ENCODE data around the gene SGTA.

The SGTA gene

DNA sequence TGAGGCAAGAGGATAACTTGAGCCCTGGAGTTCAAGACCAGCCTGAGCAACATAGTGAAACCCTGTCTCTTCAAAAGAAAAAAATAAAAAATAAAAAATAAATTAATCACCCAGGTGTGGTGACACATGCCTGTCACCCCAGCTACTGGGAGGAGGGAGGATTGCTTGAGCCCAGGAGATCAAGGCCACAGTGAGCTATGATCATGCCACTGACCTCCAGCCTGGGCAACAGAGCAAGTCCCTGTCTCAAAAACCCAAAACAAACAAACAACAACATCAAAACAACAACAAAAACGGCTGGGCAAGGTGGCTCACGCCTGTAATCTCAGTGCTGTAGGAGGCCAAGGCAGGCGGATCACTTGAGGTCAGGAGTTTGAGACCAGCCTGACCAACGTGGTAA, 39.0 kb downstream of the SGTA start:
- DNase-seq: no peak

GRCh38 chr19:2743099-2743498, 40.0 kb downstream of the SGTA start:
- DNase-seq: no peak

- DNase-seq: no peak
Measured at GRCh38 chr19:2740314-2740656, 42.8 kb downstream of the SGTA start.

DNA sequence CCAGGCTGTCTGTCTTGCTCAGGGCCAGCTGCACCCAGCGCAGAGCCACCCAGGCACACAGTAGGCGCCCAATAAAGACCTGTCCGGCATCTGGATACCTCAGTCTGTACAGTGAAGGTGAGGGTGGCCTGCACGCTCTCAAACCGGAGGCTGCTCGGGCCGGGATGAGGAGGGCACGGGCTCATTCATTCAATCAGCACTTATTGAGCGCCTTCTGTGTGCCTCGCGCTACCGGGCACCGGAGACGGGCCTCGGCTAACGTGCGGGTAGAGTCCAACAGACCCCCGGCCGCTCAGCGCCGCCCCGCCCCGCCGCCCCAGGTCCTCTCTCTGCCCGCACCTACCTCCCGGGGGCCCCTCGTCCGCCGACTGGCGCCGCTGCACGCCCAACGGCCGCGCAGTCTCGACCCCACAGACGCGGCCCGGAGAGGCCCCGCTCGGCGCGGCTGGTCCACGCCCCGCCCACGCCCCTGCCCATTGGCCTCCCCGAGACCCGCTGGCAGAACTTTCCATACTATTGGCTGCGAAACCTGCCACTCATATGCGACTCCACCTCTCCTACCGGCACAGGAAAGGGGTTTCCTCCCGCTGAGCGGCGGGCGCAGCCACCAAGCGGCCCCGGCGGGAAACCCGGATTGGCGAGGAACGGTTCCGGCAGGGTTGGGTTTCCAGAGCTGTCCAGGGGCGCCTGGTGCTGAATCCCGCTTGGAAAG, 43.3 kb downstream of the SGTA start, which contains the start of gene SLC39A3:
Gene SLC39A3 (minus strand): TSS at position 416 of the 712 bp plus-strand sequence. CDS start 2,760 bp downstream, outside the sequence.
- peak; percentile 100 for DNase-seq

- no peak for DNase-seq
Measured at GRCh38 chr19:2736550-2737190, 46.4 kb downstream of the SGTA start.

DNA sequence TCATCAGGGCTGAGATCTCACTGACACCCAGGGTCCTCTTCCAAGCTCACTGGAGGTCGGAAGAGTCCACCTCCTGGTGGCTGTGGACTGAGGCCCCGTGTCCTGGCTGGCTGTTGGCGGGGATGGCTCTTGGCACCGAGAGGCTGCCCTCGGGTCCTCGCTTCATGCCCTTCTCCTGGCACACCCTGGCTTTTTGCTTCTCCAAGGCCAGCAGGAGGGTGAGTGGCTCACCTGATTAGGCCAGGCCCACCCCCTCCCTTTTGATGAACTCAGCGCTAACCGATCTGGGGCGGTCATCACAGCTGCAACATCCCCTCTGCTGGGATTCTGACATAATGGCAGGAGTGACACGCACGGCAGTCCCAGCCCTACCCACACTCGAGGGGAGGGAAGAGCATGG, 47.7 kb downstream of the SGTA start:
- no peak for DNase-seq

- DNase-seq: no peak
Measured at GRCh38 chr19:2734589-2735288, 48.3 kb downstream of the SGTA start.

GRCh38 chr19:2733930-2734588, 49.0 kb downstream of the SGTA start:
- no peak for DNase-seq

- DNase-seq: no peak
Measured at GRCh38 chr19:2732883-2733282, 50.2 kb downstream of the SGTA start.

GRCh38 chr19:2732157-2732725, 50.8 kb downstream of the SGTA start:
- no peak for DNase-seq

DNA sequence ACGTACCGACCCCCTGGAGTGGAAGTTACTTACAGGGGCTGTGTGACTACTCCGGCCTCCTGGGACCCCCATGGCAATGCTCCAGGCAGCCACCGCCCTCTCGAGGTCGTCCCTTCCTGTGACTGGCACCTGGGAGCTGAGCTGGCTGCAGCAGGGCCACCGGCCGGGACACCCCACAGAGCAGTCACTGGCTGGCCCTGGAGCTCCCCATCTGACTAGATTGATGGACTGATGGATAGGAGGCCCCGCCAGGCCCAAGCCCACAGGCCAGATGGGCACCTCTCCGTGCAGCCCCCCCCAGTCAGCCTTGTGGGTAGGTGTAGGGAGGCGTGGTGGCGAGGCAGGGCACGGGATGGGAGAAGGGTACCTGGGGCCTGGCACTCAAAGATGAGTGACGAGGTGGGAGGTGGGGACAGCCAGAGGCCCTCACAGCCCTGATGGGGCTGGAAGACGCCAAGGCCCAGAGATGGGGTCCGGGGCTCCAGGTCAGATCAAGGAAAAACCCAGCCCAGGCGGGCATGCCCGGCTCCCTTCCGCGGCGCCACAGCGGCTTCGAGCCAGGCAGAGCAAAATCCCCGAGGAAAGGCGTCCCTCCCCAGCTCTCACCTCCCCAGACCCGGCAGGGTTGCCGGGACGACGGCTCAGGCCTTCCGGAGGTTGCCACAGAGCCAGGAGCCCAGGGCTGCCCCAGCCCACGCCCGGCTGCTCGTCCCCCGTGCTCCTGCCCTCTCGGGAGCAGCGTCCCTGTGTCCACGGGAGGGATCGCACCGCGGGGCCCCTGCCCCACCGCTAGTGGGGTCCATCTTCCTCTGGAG, 51.7 kb downstream of the SGTA start:
- no peak for DNase-seq

DNA sequence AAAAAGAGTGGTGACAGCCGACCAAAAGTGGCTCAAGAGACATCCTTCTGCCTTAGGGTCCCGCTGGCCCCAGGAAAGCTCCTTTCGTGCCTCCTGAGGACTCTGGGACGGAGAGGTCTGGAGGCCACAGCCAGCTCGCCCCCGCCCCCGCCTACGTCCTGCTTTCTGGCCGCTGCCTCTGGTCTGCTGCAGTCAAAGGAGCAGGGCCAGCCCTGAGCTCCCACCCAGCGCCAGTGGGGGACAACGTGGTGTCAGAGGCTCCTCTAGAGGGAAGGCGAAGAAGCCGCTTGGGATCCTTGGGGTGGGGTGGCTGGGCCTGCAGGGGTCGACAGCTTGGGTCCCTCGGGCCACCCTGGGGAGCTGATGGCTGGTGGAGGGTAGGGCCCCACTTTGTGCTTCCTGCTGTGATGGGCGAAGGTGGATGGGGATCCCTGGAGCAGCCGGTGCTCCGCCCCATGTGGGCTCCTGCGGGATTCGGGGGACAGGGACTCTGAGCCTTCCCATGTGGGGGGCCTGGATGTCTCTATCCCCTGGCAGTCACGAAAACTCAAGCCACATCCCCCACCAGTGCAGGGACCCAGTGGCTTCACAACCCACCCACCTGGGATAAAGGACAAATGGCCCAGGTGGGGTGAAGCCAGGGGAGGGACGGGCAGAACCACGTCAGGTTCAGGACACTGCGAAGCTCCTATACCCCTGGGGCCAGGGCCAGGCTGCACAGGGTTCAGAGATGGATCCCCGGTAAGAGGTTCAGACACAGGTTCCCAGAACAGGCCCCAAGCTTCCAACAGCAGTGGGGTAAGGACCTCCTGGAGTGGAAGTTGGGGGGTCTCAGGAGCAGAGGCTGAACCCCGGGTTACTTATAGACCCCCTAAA, 52.9 kb downstream of the SGTA start:
- no peak for DNase-seq

- no peak for DNase-seq
Measured at GRCh38 chr19:2728783-2729387, 54.2 kb downstream of the SGTA start.

DNA sequence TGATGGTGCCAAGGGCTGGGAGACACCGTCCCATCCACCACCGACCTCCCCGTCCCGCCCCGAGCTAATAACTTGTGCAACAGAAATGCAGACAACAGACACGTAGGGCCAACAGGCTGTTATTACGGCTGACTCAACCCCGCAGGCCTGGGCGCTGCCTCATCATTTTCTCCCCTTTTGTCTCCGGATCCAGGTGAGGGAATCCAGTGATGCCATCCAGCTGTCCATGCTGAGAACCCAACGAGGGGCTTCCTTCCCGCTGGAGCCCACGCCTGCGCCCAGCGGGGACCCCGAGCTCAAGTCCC, 55.5 kb downstream of the SGTA start:
- no peak for DNase-seq

GRCh38 chr19:2726904-2727639, 56.0 kb downstream of the SGTA start:
- DNase-seq: no peak

DNA sequence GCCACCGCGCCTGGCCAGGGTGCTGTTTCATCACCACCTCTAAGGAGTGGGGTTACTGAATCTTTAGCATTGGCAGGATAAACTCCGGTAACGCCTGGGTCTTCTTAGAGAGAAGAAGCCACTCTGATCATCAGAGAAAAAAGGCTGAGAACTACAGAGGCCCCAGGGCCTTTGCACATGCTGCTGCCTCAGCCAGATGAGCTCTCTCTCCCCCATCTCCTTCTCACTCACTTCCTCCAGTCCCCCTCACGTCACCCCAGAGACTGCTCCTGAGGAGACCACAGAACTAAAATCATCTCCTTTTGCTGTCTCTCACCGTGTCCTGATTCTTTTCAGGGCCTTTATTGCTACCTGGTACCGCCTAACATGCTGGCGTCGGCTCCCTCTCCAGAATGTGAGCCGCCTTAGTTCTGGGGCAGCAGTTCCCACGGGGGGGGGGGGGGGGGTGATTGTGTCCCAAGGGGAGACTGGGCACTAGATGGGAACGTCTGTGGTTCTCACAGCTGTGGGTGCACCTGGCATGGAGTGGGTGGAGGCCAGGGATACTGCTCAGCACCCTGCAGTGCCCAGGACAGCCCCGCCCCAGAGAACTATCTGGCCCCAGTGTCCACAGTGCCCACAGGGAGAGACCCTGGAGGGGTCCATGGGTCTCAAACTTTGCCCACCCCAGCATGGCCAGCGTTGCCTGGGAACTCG, 56.8 kb downstream of the SGTA start:
- DNase-seq: no peak

- no peak for DNase-seq
Measured at GRCh38 chr19:2724148-2724557, 58.9 kb downstream of the SGTA start.

- DNase-seq: no peak
Measured at GRCh38 chr19:2723747-2724146, 59.3 kb downstream of the SGTA start.

DNA sequence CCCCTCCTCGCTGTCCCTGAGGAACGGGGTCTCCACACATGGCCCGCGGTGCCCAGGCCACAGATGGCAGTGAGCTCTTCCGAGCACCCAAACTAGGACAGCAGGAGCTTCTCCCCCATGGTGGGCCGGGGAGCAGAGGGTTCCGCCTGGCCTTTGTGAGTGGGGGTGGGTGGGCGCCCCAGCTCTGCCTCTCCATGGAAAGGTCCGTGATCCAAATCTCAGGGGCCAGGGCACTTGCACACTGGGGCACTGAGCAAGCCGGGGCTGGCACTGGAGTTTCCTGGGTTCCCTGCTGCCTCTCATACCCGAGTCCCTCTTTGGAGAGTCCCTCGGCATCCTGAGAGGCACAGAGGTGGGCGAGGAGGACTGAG, 59.7 kb downstream of the SGTA start:
- no peak for DNase-seq
